ENCODE data around the gene ZDHHC14.
"Not testable (repeated sequence)": the region's sequence is repeated elsewhere in the genome, so short reads cannot be mapped to it uniquely, and the experiment has no call there.

The ZDHHC14 gene

DNA sequence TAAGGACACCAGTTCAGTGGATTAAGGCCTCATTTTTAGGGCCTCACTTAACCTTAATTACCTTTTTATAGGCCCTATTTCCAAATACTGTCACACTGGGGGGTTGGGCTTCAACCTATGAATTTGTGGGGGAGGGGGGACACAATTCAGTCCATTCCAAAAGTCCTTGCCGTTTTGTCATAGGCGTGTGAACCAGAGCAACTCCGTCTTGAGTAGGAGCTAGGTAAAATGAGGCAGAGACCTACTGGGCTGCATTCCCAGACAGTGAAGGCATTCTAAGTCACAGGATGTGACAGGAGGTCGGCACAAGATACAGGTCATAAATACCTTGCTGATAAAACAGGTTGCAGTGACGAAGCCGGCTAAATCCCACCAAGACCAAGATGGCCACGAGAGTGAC is 328.6 kb downstream of the ZDHHC14 start:
- DNase-seq: no peak

DNA sequence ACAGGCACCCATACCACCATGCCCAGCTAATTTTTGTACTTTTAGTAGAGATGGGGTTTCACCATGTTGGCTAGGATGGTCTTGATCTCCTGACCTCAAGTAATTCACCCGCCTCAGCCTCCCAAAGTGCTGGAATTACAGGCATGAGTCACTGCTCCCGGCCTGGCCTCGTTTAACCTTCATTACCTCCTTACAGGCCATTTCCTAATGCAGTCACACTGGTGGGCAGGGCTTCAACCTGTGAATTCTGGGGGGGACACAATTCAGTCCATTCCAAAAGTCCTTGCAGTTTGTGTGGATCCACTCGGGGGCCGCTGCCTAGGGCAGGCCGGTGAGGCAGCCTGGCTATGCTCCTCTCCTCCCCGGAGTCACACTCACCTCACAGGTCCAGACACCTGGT is 329.6 kb downstream of the ZDHHC14 start:
- DNase-seq: no peak

DNA sequence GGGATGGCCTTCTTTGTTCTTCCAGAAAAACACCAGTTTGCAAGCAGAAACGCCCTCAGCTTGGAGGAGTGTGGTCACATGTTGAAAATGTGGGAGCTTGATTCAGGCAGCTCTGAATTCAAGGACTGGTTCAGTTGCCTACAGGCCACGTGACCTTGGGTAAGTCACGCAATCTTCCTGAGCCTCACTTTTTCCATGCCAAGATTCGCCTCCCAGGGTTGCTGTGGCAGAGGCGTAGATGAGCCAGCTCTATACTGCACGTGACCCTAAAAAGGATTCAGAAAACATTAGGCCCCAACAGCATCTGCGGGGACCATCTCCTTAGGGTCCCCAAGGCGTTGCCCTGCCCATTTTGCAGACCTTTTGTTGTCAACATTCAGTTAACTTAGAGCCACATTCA is 330.1 kb downstream of the ZDHHC14 start:
- DNase-seq: no peak

DNA sequence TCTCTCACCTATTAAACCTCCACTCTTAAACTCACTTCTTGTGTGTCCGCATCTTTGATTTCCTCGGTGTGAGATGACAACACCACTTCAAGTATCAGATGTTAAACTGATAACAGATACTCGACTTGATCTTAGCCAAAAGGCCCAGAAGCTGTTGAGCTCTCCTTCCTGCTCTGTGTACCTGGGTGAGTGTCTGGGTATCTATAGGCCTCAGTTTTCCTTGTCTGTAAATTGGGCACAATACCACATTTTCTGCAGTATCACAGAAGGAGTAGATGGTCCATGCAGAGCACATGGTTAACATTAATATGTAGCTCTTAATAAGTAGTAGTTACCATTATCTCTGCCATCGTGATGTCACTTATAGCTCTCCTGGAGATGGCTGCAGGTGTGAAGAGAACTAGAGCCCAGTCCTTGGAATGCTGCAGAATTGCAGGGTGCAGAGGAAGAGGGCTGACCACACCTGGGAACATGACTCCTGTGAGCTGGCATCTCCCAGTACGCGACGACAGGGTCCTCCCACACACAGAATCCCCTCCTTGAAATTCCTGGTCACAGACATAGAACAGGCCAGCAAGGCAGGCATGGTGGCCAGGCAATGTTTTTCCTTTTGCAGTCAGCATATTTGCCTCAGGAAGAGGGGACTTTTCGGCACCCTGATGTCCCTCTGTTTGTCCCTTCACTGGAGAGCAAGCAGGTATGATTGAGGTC is 331.8 kb downstream of the ZDHHC14 start:
- no peak for DNase-seq

DNA sequence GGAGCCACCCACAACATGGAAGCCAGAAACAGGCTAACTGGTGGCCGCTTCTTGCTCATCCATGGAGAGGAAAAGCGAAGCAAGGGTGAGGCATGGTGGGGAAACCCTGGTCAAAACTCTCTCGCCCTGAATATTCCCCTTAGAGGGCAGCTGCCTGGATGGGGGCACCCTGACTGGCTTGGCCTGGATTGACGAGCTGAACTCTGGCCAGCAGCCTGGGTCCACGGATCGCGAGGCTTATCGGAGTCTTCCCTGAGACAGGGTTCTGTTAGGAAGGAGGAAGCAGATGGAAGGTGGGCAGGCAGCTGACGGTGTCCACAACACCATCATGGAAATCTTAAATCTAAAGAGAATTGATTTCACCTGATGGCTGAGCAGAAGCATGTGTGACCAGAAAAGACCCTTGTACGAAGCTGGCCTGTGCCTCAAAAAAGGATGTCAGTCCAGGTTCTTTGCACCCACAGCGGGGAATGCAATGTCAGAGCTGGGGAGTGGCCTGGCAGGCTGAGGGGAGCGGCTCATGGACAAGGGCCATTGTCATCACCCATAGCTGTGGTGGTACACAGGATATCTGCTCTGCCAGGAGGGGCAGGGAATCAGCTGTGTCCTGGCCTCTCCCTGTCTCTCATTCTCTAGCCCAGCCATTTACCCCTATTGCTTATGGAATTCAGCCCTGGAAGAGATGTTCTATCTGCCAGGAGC is 332.6 kb downstream of the ZDHHC14 start:
- DNase-seq: no peak

DNA sequence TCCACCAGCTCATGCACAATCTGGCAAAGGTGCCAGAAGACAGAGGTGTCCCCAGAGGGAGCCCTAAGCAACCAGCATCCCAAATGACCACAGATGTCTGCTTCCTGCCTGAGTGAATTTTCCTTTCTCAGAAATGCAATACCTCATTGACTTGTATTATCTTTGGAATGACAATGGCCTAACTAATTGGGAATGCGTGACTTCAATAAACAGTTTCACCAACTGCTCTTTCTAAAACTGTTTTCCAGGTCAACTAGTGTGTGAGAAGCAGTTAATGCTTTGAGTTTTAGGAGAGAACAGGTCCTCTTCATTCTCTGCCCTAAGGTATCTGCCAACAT is 333.1 kb downstream of the ZDHHC14 start:
- DNase-seq: no peak

DNA sequence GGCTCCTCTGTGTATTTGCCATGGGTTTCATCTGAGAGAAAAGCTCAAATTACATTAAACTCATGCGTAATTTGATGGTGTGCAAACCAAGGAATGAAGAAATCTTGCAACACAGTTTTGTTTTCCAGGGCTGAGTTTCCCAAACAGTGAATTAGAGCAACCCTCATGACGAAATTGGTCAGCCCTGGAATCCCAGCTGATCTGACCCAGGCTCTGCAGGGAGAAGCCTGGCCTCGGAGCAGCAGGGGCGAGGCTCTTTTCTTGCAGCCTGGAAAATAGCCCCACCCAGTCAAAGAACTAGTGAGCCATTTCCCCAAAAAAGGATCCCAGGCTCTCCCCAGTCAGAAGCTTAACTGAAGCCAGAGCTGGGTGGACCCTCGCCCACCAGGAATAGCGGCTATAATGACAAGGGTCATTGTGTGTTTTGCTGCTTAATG is 334.8 kb downstream of the ZDHHC14 start:
- DNase-seq: no peak

DNA sequence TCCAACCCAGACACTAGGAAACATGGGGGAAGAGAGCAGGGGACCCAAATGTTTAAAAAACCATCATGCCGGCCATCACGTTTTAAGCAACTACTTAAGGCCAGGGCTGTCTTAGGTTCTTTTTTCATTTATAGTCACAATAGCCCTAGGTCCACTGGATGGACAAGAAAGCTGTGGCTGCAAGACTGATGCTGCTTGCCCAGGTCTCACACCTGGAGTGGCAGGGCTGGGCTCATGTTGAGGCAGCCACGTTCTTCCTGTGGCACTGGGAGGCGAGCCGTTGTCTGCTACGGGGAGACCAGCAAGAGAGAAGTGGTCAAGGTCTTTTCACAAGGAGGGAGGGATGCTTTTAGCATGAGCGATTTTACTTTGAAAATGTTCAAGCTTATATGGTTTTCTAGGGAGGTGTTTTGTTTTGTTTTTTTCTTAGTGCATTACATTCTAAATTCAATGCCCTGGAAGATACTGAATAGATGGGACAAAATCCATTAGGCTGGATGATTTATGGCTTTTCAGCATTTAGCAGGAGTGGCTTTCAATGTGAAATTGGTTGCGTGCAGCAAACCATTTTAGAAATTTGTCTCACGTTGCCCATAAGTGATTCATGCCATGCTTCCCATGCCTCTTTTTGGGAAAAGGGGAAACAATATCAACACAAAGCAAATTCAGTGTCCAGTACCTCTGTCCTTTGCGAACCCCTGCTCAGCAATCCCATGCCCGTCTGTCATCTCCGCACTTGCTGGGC is 335.4 kb downstream of the ZDHHC14 start:
- DNase-seq: no peak

DNA sequence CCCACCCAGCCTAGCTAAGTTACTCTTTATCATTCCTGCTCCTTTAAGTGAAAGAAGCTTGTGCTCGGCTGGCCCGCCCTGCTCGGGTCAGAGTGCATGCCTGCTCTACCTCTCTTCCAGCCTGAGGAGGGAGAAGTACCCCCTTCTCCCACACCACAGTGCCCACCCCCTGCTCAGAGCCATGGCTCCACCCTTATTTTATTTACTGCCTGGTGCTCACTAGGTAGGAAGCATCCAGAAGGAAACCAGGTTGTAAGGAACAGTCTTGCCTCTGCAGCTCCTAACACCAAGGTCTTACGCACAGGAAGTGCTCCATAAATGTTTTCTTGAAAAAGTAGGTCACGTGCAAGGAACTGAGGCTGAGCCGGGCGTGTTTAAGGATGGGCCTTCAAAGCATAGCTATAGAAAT is 336.4 kb downstream of the ZDHHC14 start:
- DNase-seq: no peak

DNA sequence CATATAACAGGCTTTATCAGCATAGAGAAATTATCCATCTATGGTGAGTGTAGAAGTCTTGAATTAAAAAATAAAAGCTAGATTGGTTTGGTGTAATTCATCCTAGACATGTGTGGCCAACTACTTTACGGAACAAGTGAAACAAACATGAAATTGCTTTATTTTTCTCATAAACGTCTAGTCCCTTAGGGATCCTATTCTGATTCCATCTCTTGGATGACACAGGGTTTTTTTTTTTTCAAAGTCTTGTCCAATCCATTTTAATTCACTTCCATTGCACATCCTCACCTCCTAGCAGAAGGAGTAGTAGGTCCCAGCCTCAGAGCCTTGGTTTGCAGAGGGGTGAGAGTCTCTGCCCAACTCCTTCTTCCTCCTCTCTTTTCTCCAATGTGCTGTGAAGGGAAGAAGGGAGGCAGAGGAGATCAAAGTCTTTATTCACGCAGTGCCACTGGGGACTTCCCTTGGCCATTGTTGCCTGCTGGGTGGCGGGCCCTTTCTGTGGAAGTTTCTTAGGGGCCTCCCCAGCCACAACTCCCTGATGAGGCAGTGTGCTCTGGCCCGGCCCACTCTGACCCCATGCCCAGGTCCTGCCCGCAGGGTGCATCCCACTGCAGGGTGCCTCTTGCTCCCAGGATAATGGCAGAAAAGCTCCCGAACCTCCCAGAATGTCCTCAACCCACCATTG is 337.7 kb downstream of the ZDHHC14 start:
- DNase-seq: no peak

DNA sequence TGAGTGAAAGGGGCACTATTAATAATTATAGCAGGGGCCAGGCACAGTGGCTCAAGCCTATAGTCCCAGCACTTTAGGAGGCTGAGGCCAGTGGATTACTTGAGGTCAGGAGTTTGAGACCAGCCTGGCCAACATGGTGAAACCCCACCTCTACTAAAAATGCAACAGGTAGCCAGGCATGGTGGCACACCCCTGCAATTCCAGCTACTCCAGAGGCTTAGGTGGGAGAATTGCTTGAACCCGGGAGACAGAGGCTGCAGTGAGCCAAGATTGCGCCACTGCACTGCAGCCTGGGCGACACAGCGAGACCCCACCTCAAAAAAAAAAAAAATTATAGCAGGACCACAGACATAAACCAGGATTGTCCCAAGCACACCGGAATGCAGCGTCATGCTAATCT is 340.0 kb downstream of the ZDHHC14 start:
- DNase-seq: not testable (repeated sequence)

DNA sequence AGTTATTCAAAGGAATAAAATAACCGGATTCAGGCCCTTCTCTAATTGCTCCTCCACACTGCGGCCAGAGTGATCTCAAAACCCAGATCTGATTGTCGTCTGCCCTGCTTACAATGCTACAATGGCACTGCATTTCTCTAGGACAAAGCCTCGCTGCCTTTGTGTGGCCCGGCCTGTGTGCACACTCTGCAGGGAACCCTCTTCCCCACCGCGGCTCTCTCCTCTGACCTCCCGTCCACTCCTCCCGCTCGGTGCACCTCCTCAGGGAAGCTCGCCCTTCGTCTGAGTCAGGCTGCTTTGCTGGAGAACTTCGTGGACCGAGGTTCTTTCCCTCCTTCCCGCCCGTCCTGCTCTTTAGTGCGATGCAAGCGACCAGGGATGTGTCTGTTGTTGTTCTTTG is 340.4 kb downstream of the ZDHHC14 start:
- no peak for DNase-seq

DNA sequence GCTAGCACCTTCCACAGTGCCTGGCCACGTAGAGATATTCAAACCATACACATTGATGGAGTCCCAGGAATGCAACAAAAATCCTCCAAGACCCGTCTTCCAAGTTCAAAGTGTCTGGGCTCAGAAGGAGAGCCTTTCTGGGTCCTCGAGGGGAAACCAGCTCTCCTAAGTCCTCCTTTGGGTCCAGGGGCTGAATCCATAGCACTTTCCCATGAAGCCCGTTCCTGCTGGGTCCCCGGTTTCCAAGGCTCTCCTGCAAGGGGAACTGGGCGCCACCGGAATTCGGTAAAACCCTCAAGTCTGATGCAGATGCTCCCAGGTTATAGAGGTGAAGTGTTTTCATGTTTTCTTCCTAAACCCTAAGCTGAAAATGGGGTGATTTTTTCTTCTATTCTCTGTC is 340.8 kb downstream of the ZDHHC14 start:
- DNase-seq: no peak

DNA sequence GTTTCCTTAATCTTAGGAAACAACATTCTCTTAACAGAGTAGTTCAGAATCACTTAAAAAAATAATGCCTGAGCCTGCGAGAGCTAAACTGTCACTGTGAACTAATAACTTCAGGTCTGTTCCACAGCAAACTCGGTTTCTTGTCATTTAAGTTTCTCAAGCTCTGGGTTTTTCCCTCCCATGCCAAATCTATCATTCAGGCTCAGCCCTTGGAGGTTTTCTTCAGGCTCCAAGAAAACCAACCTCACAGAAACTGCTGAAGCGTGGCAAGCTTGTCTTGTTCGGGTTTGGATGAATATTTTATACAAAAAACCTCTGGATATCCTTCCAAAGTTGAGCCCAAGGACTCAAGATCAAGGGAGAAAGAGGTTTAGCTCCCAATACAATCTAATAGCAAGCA is 342.4 kb downstream of the ZDHHC14 start:
- DNase-seq: no peak

DNA sequence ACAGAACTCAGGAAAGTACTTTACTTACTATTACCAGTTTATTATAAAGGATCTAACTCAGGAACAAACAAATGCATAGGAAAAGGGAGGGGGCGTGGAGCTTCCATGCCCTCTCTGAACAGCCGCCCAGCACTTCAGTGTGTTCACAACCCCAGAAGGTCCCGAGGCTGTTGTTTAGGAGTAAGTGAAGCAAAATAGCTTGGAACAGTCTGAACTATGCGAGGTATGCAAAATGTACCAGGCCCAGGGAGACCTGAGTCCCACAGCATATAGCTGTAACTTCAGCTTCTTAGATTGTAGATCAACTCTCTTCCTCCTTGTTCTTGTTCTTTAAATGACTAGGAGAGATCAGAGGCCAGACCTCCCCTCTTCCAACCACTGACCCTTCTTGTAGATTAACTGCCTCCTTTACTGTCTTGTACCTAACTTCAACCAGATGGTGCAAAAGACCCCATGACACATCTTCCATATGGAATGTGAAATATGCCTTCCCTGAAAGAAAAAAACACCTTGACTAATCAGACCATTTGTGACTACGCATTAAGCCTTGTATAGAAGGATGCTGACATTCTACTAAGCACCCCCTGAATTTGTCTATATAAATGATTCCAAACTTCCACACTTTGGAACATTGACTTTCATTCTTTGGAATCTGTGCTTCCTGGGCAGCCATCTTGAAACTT is 343.3 kb downstream of the ZDHHC14 start:
- DNase-seq: no peak

DNA sequence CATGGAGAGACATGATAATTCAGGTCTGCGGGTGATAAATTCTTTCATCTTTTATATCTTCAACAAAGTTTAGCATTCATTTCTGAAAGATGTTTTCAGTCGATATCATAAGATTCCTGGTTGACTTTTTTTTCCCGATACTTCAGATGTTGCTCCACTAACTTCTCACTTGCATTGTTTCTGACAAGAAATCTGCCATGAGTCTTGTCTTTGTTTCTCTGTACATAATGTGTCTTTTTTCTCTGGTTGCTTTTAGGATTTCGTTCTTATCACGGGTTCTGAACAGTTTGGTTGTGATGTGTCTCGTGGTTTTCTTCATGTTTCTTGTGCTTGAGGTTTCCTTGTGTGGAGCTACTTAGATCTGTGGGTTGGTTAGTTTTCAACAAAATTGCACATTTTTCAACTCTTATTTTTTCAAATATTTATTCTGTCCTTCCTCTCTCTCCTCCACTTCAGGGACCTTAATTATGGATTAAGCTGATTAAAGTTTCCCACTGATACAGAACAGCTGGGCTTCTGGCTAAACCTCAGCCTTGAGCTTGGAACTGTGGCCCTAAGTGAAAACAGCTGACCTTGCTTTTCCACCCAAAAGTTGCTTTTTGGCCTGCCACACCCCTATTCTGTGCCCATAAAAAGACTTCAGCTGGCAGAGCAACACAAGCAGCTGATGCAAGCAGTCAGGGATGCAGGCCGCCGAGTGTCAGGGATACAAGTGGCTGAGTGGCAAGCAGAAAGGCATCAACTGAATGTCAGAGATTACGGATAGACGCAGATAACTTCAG is 344.2 kb downstream of the ZDHHC14 start:
- no peak for DNase-seq

DNA sequence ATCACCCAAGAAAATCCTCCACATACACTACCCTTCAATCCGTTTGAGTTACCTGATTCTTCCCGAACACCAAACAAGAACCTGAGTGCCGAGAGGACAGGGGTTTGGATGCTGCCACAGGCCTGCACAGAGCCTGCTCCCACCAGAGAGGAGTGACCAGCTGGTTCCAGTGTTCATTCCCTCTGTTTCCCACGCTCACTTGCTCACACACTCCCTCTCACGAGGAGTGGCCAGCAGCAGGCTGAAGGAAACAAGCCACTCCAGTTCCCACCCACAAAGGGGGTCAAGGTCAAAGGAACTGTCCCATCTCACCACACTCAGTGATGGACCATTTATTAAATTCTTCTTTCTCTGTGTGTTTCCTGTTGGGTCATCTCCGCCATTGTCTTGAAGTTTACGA is 344.8 kb downstream of the ZDHHC14 start:
- no peak for DNase-seq

DNA sequence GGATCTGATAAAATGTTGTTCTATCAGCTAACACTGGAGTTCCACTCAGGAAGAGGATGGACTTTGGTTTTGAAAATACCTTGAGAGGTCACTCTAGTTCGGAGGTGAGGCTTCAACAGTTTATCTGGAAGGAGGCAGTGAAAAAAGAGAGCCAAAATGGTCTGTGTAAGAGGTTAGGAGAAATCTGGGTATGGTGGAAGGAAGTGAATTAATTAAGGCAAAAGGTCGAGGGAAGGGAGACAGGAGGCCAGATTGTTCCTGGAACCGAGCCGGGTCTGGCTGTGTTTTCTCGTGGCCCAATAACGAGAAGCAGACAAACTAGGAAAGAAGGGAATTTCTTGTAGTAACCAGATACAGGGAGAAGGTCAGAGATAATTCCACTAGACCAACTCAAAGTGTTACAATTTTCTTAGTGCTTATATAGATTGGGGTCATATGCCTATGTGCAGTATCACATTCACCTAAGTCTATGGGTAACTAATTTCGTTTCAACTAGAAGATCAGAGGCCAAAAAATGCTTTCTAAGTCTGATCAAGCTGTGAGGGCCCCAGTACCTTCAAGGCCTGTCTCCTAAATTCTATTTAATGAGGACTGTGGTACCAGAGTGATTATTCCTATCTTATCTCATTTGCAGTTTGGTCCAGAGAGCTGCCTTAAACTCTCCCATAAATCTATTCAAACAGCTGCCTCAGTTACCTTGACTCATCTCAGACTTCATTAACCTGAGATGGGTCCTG is 346.1 kb downstream of the ZDHHC14 start:
- no peak for DNase-seq
